HUES64 (cell line): ENCODE results near the gene CLSTN2.

Experiments
- H3K27ac ChIP-seq: 2 replicates; pipeline ENCODE4 v1.7.0; 2013; ENCODE audit warnings: low read depth, low read length, inconsistent platforms
- H3K27me3 ChIP-seq: 2 replicates; pipeline ENCODE4 v1.6.1; 2013; ENCODE audit warnings: mild to moderate bottlenecking, low read length; ENCODE audit not compliant: insufficient read depth
- H3K36me3 ChIP-seq: 2 replicates; pipeline ENCODE4 v1.6.1; 2013; ENCODE audit warnings: mild to moderate bottlenecking, low read length; ENCODE audit not compliant: insufficient read depth
- H3K4me1 ChIP-seq: 2 replicates; pipeline ENCODE4 v1.6.1; 2013; ENCODE audit warnings: mild to moderate bottlenecking, low read length, moderate library complexity; ENCODE audit not compliant: insufficient read depth
- H3K4me3 ChIP-seq: 2 replicates; pipeline ENCODE4 v1.5.1; 2013; ENCODE audit warnings: mild to moderate bottlenecking, low read length, moderate library complexity
- H3K9ac ChIP-seq: 2 replicates; pipeline ENCODE4 v1.6.1; 2013; ENCODE audit warnings: mild to moderate bottlenecking, low read depth, low read length
- H3K9me3 ChIP-seq: 2 replicates; pipeline ENCODE4 v1.6.1; 2013; ENCODE audit warnings: low read depth, low read length; ENCODE audit not compliant: insufficient read depth
- WGBS: fragments of 150-250, 120-280 bp; methylation state at CpG from one replicate; pipeline ENCODE4 v1.1.7; 2013; ENCODE audit warnings: missing lambda C conversion rate; 5-methylcytosine and 5-hydroxymethylcytosine counted together

CLSTN2 gene

GRCh38 chr3:139975594-139976365 is 40.8 kb downstream of the CLSTN2 start:
- Histone ChIP-seq H3K4me1 (no peaks in the 10 kb centered on the region), H3K36me3 (no peaks in the 10 kb centered on the region), H3K4me3 (no peak overlapping the region), H3K27ac (no peak overlapping the region), H3K9ac (no peak overlapping the region), H3K9me3 (no peaks in the 10 kb centered on the region), H3K27me3 (no peaks in the 10 kb centered on the region)
- 91% methylated on average over 5 of the region's 5 CpGs for WGBS

GRCh38 chr3:139978966-139979365 is 44.0 kb downstream of the CLSTN2 start:
- no peaks in the 10 kb centered on the region for H3K27me3 ChIP-seq
- no peaks in the 10 kb centered on the region for H3K9me3 ChIP-seq
- 95% methylated on average over 4 of the region's 4 CpGs for WGBS
- no peaks in the 10 kb centered on the region for H3K4me1 ChIP-seq
- no peak overlapping the region for H3K27ac ChIP-seq
- no peak overlapping the region for H3K4me3 ChIP-seq
- no peaks in the 10 kb centered on the region for H3K36me3 ChIP-seq
- H3K9ac ChIP-seq: no peak overlapping the region

GRCh38 chr3:139979991-139980390 is 45.0 kb downstream of the CLSTN2 start:
- no peaks in the 10 kb centered on the region for H3K36me3 ChIP-seq
- no peak overlapping the region for H3K4me3 ChIP-seq
- 97% methylated on average over 1 of the region's 1 CpG for WGBS
- no peaks in the 10 kb centered on the region for H3K9me3 ChIP-seq
- no peaks in the 10 kb centered on the region for H3K4me1 ChIP-seq
- no peak overlapping the region for H3K9ac ChIP-seq
- no peaks in the 10 kb centered on the region for H3K27me3 ChIP-seq
- H3K27ac ChIP-seq: no peak overlapping the region

GRCh38 chr3:139982404-139982803 is 47.4 kb downstream of the CLSTN2 start:
- H3K9ac ChIP-seq: no peak overlapping the region
- H3K4me3 ChIP-seq: no peak overlapping the region
- H3K4me1 ChIP-seq: no peaks in the 10 kb centered on the region
- no peaks in the 10 kb centered on the region for H3K27me3 ChIP-seq
- H3K36me3 ChIP-seq: no peaks in the 10 kb centered on the region
- no peak overlapping the region for H3K27ac ChIP-seq
- H3K9me3 ChIP-seq: no peaks in the 10 kb centered on the region
- 69% methylated on average over 1 of the region's 1 CpG for WGBS

GRCh38 chr3:139985576-139985975 is 50.6 kb downstream of the CLSTN2 start:
- Histone ChIP-seq H3K9ac (no peak overlapping the region), H3K4me1 (no peaks in the 10 kb centered on the region), H3K4me3 (no peak overlapping the region), H3K27ac (no peak overlapping the region), H3K36me3 (no peaks in the 10 kb centered on the region), H3K27me3 (no peaks in the 10 kb centered on the region), H3K9me3 (no peaks in the 10 kb centered on the region)
- WGBS: 89% methylated on average over 2 of the region's 3 CpGs

- Histone ChIP-seq H3K27ac (no peak overlapping the region), H3K4me3 (no peak overlapping the region), H3K36me3 (no peaks in the 10 kb centered on the region), H3K9ac (no peak overlapping the region), H3K4me1 (no peaks in the 10 kb centered on the region), H3K9me3 (no peaks in the 10 kb centered on the region), H3K27me3 (no peaks in the 10 kb centered on the region)
- 96% methylated on average over 3 of the region's 3 CpGs for WGBS
Observed at GRCh38 chr3:139987908-139988307, 52.9 kb downstream of the CLSTN2 start.

GRCh38 chr3:139988472-139989156 is 53.6 kb downstream of the CLSTN2 start:
- Histone ChIP-seq H3K36me3 (no peaks in the 10 kb centered on the region), H3K27ac (no peak overlapping the region), H3K4me1 (no peaks in the 10 kb centered on the region), H3K27me3 (no peaks in the 10 kb centered on the region), H3K4me3 (no peak overlapping the region), H3K9me3 (no peaks in the 10 kb centered on the region), H3K9ac (no peak overlapping the region)
- WGBS: 90% methylated on average over 3 of the region's 3 CpGs

- H3K9me3 ChIP-seq: no peaks in the 10 kb centered on the region
- H3K4me3 ChIP-seq: no peak overlapping the region
- no peaks in the 10 kb centered on the region for H3K36me3 ChIP-seq
- WGBS: 93% methylated on average over 3 of the region's 3 CpGs
- H3K27ac ChIP-seq: no peak overlapping the region
- no peaks in the 10 kb centered on the region for H3K4me1 ChIP-seq
- H3K27me3 ChIP-seq: no peaks in the 10 kb centered on the region
- no peak overlapping the region for H3K9ac ChIP-seq
Observed at GRCh38 chr3:139994891-139995290, 59.9 kb downstream of the CLSTN2 start.

GRCh38 chr3:140004271-140004670 is 69.3 kb downstream of the CLSTN2 start:
- H3K9me3 ChIP-seq: no peaks in the 10 kb centered on the region
- H3K27me3 ChIP-seq: no peaks in the 10 kb centered on the region
- H3K9ac ChIP-seq: no peak overlapping the region
- H3K27ac ChIP-seq: no peak overlapping the region
- H3K4me1 ChIP-seq: no peaks in the 10 kb centered on the region
- no peak overlapping the region for H3K4me3 ChIP-seq
- no peaks in the 10 kb centered on the region for H3K36me3 ChIP-seq

- H3K4me3 ChIP-seq: no peak overlapping the region
- no peaks in the 10 kb centered on the region for H3K4me1 ChIP-seq
- WGBS: 87% methylated on average over 2 of the region's 2 CpGs
- H3K9me3 ChIP-seq: no peaks in the 10 kb centered on the region
- no peaks in the 10 kb centered on the region for H3K27me3 ChIP-seq
- no peaks in the 10 kb centered on the region for H3K36me3 ChIP-seq
- H3K27ac ChIP-seq: no peak overlapping the region
- no peak overlapping the region for H3K9ac ChIP-seq
Observed at GRCh38 chr3:140006331-140006730, 71.3 kb downstream of the CLSTN2 start.

GRCh38 chr3:140007081-140007480 is 72.1 kb downstream of the CLSTN2 start:
- Histone ChIP-seq H3K27me3 (no peaks in the 10 kb centered on the region), H3K4me1 (no peaks in the 10 kb centered on the region), H3K27ac (no peak overlapping the region), H3K4me3 (no peak overlapping the region), H3K9me3 (no peaks in the 10 kb centered on the region), H3K9ac (no peak overlapping the region), H3K36me3 (no peaks in the 10 kb centered on the region)
- no CpG with 5 or more reads among the region's 4 CpGs for WGBS
